ENCODE results near the gene ABCG4. TPM values are rescaled to one million over a fixed set of nuclear protein-coding genes. Genes with fewer than 3 reads are reported as not detected.
"Not testable (repeated sequence)": the region's sequence is repeated elsewhere in the genome, so short reads cannot be mapped to it uniquely, and the experiment has no call there.

Gene ABCG4
- total RNA-seq, 1 experiment from 2014 or later: 1.9 TPM

DNA sequence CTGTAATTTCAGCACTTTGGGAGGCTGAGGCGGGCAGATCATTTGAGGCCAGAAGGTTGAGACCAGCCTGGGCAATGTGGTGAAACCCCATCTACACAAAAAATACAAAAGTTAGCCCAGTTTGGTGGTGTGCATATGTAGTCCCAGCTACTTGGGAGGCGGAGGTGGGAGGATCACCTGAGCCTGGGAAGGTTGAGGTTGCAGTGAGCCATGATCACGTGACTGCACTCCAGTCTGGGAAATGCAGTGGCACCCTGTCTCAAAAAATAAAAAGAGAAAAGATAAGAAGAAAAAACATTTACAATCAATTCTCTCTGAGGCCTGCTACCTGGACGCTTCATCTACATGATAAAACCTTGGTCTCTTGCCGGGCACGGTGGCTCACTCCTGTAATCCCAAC lies 50.1 kb downstream of the ABCG4 start:
- DNase-seq (ENCODE audit: low read depth, low spot score): no peak
- no peaks in the 10 kb centered on the region for H3K27me3 ChIP-seq (ENCODE audit: insufficient read depth, low read length)
- H3K9ac ChIP-seq (ENCODE audit: low read length): no peak overlapping the region
- CTCF ChIA-PET: no interaction called here
- TF ChIP-seq, protein P1, sequence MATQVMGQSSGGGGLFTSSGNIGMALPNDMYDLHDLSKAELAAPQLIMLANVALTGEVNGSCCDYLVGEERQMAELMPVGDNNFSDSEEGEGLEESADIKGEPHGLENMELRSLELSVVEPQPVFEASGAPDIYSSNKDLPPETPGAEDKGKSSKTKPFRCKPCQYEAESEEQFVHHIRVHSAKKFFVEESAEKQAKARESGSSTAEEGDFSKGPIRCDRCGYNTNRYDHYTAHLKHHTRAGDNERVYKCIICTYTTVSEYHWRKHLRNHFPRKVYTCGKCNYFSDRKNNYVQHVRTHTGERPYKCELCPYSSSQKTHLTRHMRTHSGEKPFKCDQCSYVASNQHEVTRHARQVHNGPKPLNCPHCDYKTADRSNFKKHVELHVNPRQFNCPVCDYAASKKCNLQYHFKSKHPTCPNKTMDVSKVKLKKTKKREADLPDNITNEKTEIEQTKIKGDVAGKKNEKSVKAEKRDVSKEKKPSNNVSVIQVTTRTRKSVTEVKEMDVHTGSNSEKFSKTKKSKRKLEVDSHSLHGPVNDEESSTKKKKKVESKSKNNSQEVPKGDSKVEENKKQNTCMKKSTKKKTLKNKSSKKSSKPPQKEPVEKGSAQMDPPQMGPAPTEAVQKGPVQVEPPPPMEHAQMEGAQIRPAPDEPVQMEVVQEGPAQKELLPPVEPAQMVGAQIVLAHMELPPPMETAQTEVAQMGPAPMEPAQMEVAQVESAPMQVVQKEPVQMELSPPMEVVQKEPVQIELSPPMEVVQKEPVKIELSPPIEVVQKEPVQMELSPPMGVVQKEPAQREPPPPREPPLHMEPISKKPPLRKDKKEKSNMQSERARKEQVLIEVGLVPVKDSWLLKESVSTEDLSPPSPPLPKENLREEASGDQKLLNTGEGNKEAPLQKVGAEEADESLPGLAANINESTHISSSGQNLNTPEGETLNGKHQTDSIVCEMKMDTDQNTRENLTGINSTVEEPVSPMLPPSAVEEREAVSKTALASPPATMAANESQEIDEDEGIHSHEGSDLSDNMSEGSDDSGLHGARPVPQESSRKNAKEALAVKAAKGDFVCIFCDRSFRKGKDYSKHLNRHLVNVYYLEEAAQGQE (IDR thresholded peaks at IDR 0.05; ENCODE audit: low read depth): no peak
- no peak for TF ChIP-seq ZFX (IDR thresholded peaks at IDR 0.05)
- H3K79me2 ChIP-seq (ENCODE audit: insufficient read depth, low read length): no peaks in the 10 kb centered on the region
- H3K4me3 ChIP-seq (replicated peaks in 1 of 2; ENCODE audit: low read depth in 1 of 2, low read length in 2 of 2): no peak overlapping the region
- H3K4me2 ChIP-seq (ENCODE audit: low read length): no peak overlapping the region
- H3K9me3 ChIP-seq (ENCODE audit: control insufficient read depth in 1 of 2, insufficient read depth in 1 of 2, low read depth in 1 of 2, low read length in 2 of 2): no peaks in the 10 kb centered on the region
- no peak for ATAC-seq
- intact Hi-C loops (cut with micrococcal nuclease): no loop called here
- H3K9me2 ChIP-seq (ENCODE audit: insufficient read depth): no peaks in the 10 kb centered on the region
- H3K4me1 ChIP-seq (ENCODE audit: control insufficient read depth in 1 of 2, insufficient read depth in 2 of 2, low read length in 2 of 2): peaks cover 8 to 17% of the 10 kb centered on the region in 2 experiments; a peak in 2 of 4 replicates
- RAD21 ChIA-PET (ENCODE audit: low non-redundant PET in 1 of 2, low total read pairs in 2 of 2, uncharacterized antibody in 2 of 2, unreplicated experiment in 2 of 2): no interaction called here
- POLR2A ChIA-PET: no interaction called here
- H3K27ac ChIP-seq (ENCODE audit: low read depth, low read length): no peak overlapping the region
- no peaks in the 10 kb centered on the region for H4K20me1 ChIP-seq (ENCODE audit: insufficient read depth)
- H3K36me3 ChIP-seq (ENCODE audit: control insufficient read depth in 1 of 2, insufficient read depth in 2 of 2, low read length in 2 of 2): no peaks in the 10 kb centered on the region
- H2AFZ ChIP-seq (ENCODE audit: low read depth, low read length, poor library complexity, severe bottlenecking): no peak overlapping the region
- BruUV-seq (replicated peaks): no TSS peak

DNA sequence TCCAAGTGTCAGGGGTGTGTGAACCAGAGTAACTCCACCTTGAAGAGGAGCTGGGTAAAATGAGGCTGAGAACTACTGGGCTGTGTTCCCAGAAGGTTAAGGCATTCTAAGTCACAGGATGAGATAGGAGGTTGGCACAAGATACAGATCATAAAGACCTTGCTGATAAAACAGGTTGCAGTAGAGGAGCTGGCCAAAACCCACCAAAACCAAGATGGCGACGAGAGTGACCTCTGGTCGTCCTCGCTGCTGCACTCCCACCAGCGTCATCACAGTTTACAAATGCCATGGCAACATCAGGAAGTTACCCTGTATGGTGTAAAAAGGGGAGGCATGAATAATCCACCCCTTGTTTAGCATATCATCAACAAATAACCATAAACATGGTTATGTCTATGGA lies 52.4 kb downstream of the ABCG4 start:
- POLR2A ChIA-PET; H4K20me1 ChIP-seq (ENCODE audit: insufficient read depth); DNase-seq (ENCODE audit: low read depth, low spot score); H3K79me2 ChIP-seq (ENCODE audit: insufficient read depth, low read length); H3K9ac ChIP-seq (ENCODE audit: low read length); H3K27me3 ChIP-seq (ENCODE audit: insufficient read depth, low read length); H3K36me3 ChIP-seq (ENCODE audit: control insufficient read depth in 1 of 2, insufficient read depth in 2 of 2, low read length in 2 of 2); H3K9me2 ChIP-seq (ENCODE audit: insufficient read depth); intact Hi-C loops (cut with micrococcal nuclease); H3K4me3 ChIP-seq (replicated peaks in 1 of 2; ENCODE audit: low read depth in 1 of 2, low read length in 2 of 2); H2AFZ ChIP-seq (ENCODE audit: low read depth, low read length, poor library complexity, severe bottlenecking); H3K9me3 ChIP-seq (ENCODE audit: control insufficient read depth in 1 of 2, insufficient read depth in 1 of 2, low read depth in 1 of 2, low read length in 2 of 2); ATAC-seq; H3K27ac ChIP-seq (ENCODE audit: low read depth, low read length); BruUV-seq (replicated peaks); H3K4me2 ChIP-seq (ENCODE audit: low read length); CTCF ChIA-PET: not testable (repeated sequence)
- RAD21 ChIA-PET (ENCODE audit: low non-redundant PET in 1 of 2, low total read pairs in 2 of 2, uncharacterized antibody in 2 of 2, unreplicated experiment in 2 of 2): interaction anchor here in 1 of 2 experiments (0.7 kb wide), 1 partner anchor 8 kb away, joined by 3 read pairs; no protein-coding TSS in a partner anchor
- peaks cover 7 to 16% of the 10 kb centered on the region in 2 experiments for H3K4me1 ChIP-seq (ENCODE audit: control insufficient read depth in 1 of 2, insufficient read depth in 2 of 2, low read length in 2 of 2)
